ENCODE results near the gene EFCAB6. TPM values are rescaled to one million over a fixed set of nuclear protein-coding genes. Genes with fewer than 3 reads are reported as not detected.

EFCAB6 gene
- total RNA-seq, 1 experiment from 2014 or later: 0.94 TPM

- no peak for DNase-seq (ENCODE audit: low spot score)
- POLR2A ChIA-PET: no interaction called here
- H3K36me3 Mint-ChIP-seq: no peaks in the 10 kb centered on the region
- no peaks in the 10 kb centered on the region for H3K9me3 Mint-ChIP-seq
- CTCF ChIA-PET: interaction anchor here (1.4 to 6.2 kb wide), 2 partner anchors 48 to 65 kb away, joined by 4 to 48 read pairs; no protein-coding TSS in a partner anchor
- no peak overlapping the region for H3K4me3 Mint-ChIP-seq
- TF ChIP-seq ZBTB21 (CRISPR knock-in tag; IDR thresholded peaks at IDR 0.05; ENCODE audit: borderline replicate concordance): no peak
- no peak for TF ChIP-seq ZNF532 (CRISPR knock-in tag; IDR thresholded peaks at IDR 0.05; ENCODE audit: borderline replicate concordance)
- no peak for TF ChIP-seq ERG (CRISPR knock-in tag; IDR thresholded peaks at IDR 0.05)
- no peak for TF ChIP-seq ATF3 (CRISPR knock-in tag; conservative IDR thresholded peaks at IDR 0.05)
- no peak for TF ChIP-seq ZNF263 (CRISPR knock-in tag; IDR thresholded peaks at IDR 0.05; ENCODE audit: low read depth)
- TF ChIP-seq, protein P1, sequence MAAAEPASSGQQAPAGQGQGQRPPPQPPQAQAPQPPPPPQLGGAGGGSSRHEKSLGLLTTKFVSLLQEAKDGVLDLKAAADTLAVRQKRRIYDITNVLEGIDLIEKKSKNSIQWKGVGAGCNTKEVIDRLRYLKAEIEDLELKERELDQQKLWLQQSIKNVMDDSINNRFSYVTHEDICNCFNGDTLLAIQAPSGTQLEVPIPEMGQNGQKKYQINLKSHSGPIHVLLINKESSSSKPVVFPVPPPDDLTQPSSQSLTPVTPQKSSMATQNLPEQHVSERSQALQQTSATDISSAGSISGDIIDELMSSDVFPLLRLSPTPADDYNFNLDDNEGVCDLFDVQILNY (CRISPR knock-in tag; IDR thresholded peaks at IDR 0.05): no peak
- peak overlapping the region; percentile 3; the same call in 1 of the 2 replicates for H3K27ac Mint-ChIP-seq
- no peak for ATAC-seq
- H3K4me1 Mint-ChIP-seq: peaks cover 34% of the 10 kb centered on the region
- no peaks in the 10 kb centered on the region for H3K27me3 Mint-ChIP-seq (ENCODE audit: low read depth)
Measured at GRCh38 chr22:43819421-43819921, 7.4 kb upstream of the EFCAB6 start.

GRCh38 chr22:43818981-43819380 is 6.9 kb upstream of the EFCAB6 start:
- Mint-ChIP-seq H3K36me3 (no peaks in the 10 kb centered on the region), H3K4me1 (peaks cover 33% of the 10 kb centered on the region), H3K27me3 (ENCODE audit: low read depth) (no peaks in the 10 kb centered on the region), H3K9me3 (no peaks in the 10 kb centered on the region), H3K27ac (no peak overlapping the region), H3K4me3 (no peak overlapping the region)
- DNase-seq (ENCODE audit: low spot score) (no peak), ATAC-seq (no peak)
- ChIA-PET POLR2A (no interaction called here), CTCF (interaction anchor here (6.2 kb wide), 1 partner anchor 65 kb away, joined by 48 read pairs; no protein-coding TSS in a partner anchor)
- no peak for TF ChIP-seq TP53 (CRISPR knock-in tag; IDR thresholded peaks at IDR 0.05)
- TF ChIP-seq USF1 (CRISPR knock-in tag; IDR thresholded peaks at IDR 0.05): no peak
- TF ChIP-seq, protein P2, sequence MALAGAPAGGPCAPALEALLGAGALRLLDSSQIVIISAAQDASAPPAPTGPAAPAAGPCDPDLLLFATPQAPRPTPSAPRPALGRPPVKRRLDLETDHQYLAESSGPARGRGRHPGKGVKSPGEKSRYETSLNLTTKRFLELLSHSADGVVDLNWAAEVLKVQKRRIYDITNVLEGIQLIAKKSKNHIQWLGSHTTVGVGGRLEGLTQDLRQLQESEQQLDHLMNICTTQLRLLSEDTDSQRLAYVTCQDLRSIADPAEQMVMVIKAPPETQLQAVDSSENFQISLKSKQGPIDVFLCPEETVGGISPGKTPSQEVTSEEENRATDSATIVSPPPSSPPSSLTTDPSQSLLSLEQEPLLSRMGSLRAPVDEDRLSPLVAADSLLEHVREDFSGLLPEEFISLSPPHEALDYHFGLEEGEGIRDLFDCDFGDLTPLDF (CRISPR knock-in tag; IDR thresholded peaks at IDR 0.05): no peak
- TF ChIP-seq ZNF138 (CRISPR knock-in tag; conservative IDR thresholded peaks at IDR 0.05): no peak
- TF ChIP-seq AFF4 (CRISPR knock-in tag; IDR thresholded peaks at IDR 0.05; ENCODE audit: borderline replicate concordance): no peak
- no peak for TF ChIP-seq TEAD1 (CRISPR knock-in tag; IDR thresholded peaks at IDR 0.05)
- no peak for TF ChIP-seq MXD4 (CRISPR knock-in tag; IDR thresholded peaks at IDR 0.05; ENCODE audit: borderline replicate concordance)
- TF ChIP-seq NFE2L1 (CRISPR knock-in tag; IDR thresholded peaks at IDR 0.05): no peak
- no peak for TF ChIP-seq ZNF121 (CRISPR knock-in tag; IDR thresholded peaks at IDR 0.05)
- no peak for TF ChIP-seq FOXJ3 (CRISPR knock-in tag; IDR thresholded peaks at IDR 0.05; ENCODE audit: borderline replicate concordance)
- TF ChIP-seq OVOL2 (CRISPR knock-in tag; IDR thresholded peaks at IDR 0.05; ENCODE audit: borderline replicate concordance): no peak
- TF ChIP-seq ATF1 (CRISPR knock-in tag; IDR thresholded peaks at IDR 0.05): no peak
- no peak for TF ChIP-seq GABPB1 (CRISPR knock-in tag; IDR thresholded peaks at IDR 0.05)
- TF ChIP-seq, protein P3, sequence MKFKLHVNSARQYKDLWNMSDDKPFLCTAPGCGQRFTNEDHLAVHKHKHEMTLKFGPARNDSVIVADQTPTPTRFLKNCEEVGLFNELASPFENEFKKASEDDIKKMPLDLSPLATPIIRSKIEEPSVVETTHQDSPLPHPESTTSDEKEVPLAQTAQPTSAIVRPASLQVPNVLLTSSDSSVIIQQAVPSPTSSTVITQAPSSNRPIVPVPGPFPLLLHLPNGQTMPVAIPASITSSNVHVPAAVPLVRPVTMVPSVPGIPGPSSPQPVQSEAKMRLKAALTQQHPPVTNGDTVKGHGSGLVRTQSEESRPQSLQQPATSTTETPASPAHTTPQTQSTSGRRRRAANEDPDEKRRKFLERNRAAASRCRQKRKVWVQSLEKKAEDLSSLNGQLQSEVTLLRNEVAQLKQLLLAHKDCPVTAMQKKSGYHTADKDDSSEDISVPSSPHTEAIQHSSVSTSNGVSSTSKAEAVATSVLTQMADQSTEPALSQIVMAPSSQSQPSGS (CRISPR knock-in tag; IDR thresholded peaks at IDR 0.05; ENCODE audit: borderline replicate concordance, low read depth): no peak
- TF ChIP-seq NR3C1 (CRISPR knock-in tag; conservative IDR thresholded peaks at IDR 0.05; ENCODE audit: low read depth): no peak
